HG02943 (cell line): ENCODE measurements around the gene PCBP2.
"Not testable (repeated sequence)": the region's sequence is repeated elsewhere in the genome, so short reads cannot be mapped to it uniquely, and the experiment has no call there.

Experiments
- ATAC-seq: cut with Tn5 transposase; IDR thresholded peaks from one replicate; pipeline ENCODE4 v1.9.1; 2021; ENCODE audit warnings: mild to moderate bottlenecking, low read depth, moderate library complexity; ENCODE audit not compliant: unreplicated experiment

PCBP2 gene

GRCh38 chr12:53439582-53439981 is 12.3 kb upstream of the PCBP2 start:
- not testable (repeated sequence) for ATAC-seq

- ATAC-seq, result peak; percentile 97
Measured at GRCh38 chr12:53441040-53441833, 10.7 kb upstream of the PCBP2 start, which contains the start of gene PRR13. Gene PRR13, plus strand, starts transcription at chr12:53441734. Its CDS starts 981 bp downstream, at chr12:53442715.

GRCh38 chr12:53443955-53444354 is 7.9 kb upstream of the PCBP2 start:
- ATAC-seq, result no peak

- ATAC-seq, result not testable (repeated sequence)
Measured at GRCh38 chr12:53444593-53445325, 7.1 kb upstream of the PCBP2 start.

GRCh38 chr12:53450936-53451335 is 966 bp upstream of the PCBP2 start:
- no peak for ATAC-seq

- no peak for ATAC-seq
Measured at GRCh38 chr12:53452159-53453077, 516 bp downstream of the PCBP2 start.

GRCh38 chr12:53453953-53454640 is 2.2 kb downstream of the PCBP2 start:
- no peak for ATAC-seq

- ATAC-seq, result no peak
Measured at GRCh38 chr12:53454707-53455106, 2.8 kb downstream of the PCBP2 start.

- no peak for ATAC-seq
Measured at GRCh38 chr12:53456654-53457366, 4.9 kb downstream of the PCBP2 start.

GRCh38 chr12:53459097-53459496 is 7.2 kb downstream of the PCBP2 start:
- ATAC-seq, result no peak

GRCh38 chr12:53461059-53461458 is 9.2 kb downstream of the PCBP2 start:
- no peak for ATAC-seq

GRCh38 chr12:53461591-53461990 is 9.7 kb downstream of the PCBP2 start:
- no peak for ATAC-seq

GRCh38 chr12:53462935-53463334 is 11.0 kb downstream of the PCBP2 start:
- ATAC-seq, result no peak

GRCh38 chr12:53463802-53464560 is 12.1 kb downstream of the PCBP2 start:
- ATAC-seq, result no peak

GRCh38 chr12:53464685-53465418 is 12.9 kb downstream of the PCBP2 start:
- ATAC-seq, result no peak

- no peak for ATAC-seq
Measured at GRCh38 chr12:53465679-53466078, 13.8 kb downstream of the PCBP2 start.

- no peak for ATAC-seq
Measured at GRCh38 chr12:53466640-53467039, 14.7 kb downstream of the PCBP2 start.

- ATAC-seq, result no peak
Measured at GRCh38 chr12:53467082-53467481, 15.2 kb downstream of the PCBP2 start.
